IMR-90 (cell line): ENCODE measurements around the gene TSC22D3. TPM values are rescaled to one million over a fixed set of nuclear protein-coding genes. Genes with fewer than 3 reads are reported as not detected.

Experiments
- ATAC-seq: fragments of 200-7000 bp; cut with Tn5 transposase; 2 replicates; pipeline ENCODE4 v1.9.1; 2020; ENCODE audit warnings: low read depth, mild to moderate bottlenecking, moderate library complexity
- BruUV-seq: library from RNA; stranded (reverse); fragments of 400-500 nt; replicated peaks from 2 replicates; lab custom pipeline; 2021; lab: Mats Ljungman, UMichigan
- CTCF ChIA-PET: fragments of 300-600 bp; formaldehyde crosslinking; extraction: SDS; loops from one replicate; lab custom pipeline; 2021; ENCODE audit warnings: antibody characterized with exemption; lab: Yijun Ruan, JAX
- POLR2A ChIA-PET: fragments of 300-600 bp; sonication (Branson Sonifier 250); formaldehyde crosslinking; loops from one replicate; lab custom pipeline; 2022; ENCODE audit warnings: antibody characterized with exemption; ENCODE audit not compliant: unreplicated experiment; lab: Charles Lee
- DNase-seq: peaks from one replicate; pipeline ENCODE4 v3.0.0; 2013
- H2AFZ ChIP-seq: replicated peaks from 2 replicates; pipeline ENCODE3; 2013; ENCODE audit warnings: low read length, mild to moderate bottlenecking; ENCODE audit not compliant: poor library complexity
- H2AK5ac ChIP-seq: 2 replicates; pipeline ENCODE4 v1.6.1; 2013; ENCODE audit warnings: low read depth, low read length, inconsistent platforms
- H2AK9ac ChIP-seq: replicated peaks from 2 replicates; pipeline ENCODE3; 2013; ENCODE audit warnings: mild to moderate bottlenecking, low read depth, low read length, moderate library complexity; ENCODE audit not compliant: poor library complexity
- H2BK120ac ChIP-seq: 2 replicates; pipeline ENCODE4 v1.6.1; 2013; ENCODE audit warnings: low read depth, low read length, inconsistent platforms
- H2BK15ac ChIP-seq: 3 replicates; pipeline ENCODE4 v1.6.1; 2013; ENCODE audit warnings: low read depth, low read length, inconsistent platforms
- H2BK20ac ChIP-seq: 2 replicates; pipeline ENCODE4 v1.6.1; 2013; ENCODE audit warnings: low read depth, mild to moderate bottlenecking, inconsistent platforms, low read length, moderate library complexity
- H2BK5ac ChIP-seq: 2 replicates; pipeline ENCODE4 v1.6.1; 2013; ENCODE audit warnings: mild to moderate bottlenecking, low read depth, low read length, inconsistent platforms; ENCODE audit not compliant: poor library complexity, severe bottlenecking
- H3K14ac ChIP-seq: replicated peaks from 2 replicates; pipeline ENCODE4 v1.6.1; 2013; ENCODE audit warnings: low read depth, low read length, inconsistent platforms
- H3K18ac ChIP-seq: 2 replicates; pipeline ENCODE4 v1.6.1; 2013; ENCODE audit warnings: low read depth, low read length, control low read depth
- H3K23ac ChIP-seq: 2 replicates; pipeline ENCODE4 v1.6.1; 2013; ENCODE audit warnings: low read depth, low read length, inconsistent platforms
- H3K27ac ChIP-seq: 2 replicates; pipeline ENCODE4 v1.5.1; 2013; ENCODE audit warnings: mild to moderate bottlenecking, control low read depth, low read length; ENCODE audit not compliant: insufficient read depth
- H3K27me3 ChIP-seq: 2 replicates; pipeline ENCODE4 v1.6.1; 2013; ENCODE audit warnings: low read length; ENCODE audit not compliant: control insufficient read depth, insufficient read depth
- H3K36me3 ChIP-seq: 2 replicates; pipeline ENCODE4 v1.6.1; 2013; ENCODE audit warnings: low read length, mixed read lengths; ENCODE audit not compliant: control insufficient read depth, insufficient read depth
- H3K4ac ChIP-seq: 2 replicates; pipeline ENCODE4 v1.6.1; 2013; ENCODE audit warnings: low read depth, low read length, inconsistent platforms
- H3K4me1 ChIP-seq: 2 replicates; pipeline ENCODE4 v1.6.1; 2013; ENCODE audit warnings: low read length, mixed read lengths; ENCODE audit not compliant: control insufficient read depth, insufficient read depth
- H3K4me2 ChIP-seq: 2 replicates; pipeline ENCODE4 v1.6.1; 2013; ENCODE audit warnings: low read depth, mild to moderate bottlenecking, control low read depth, low read length, moderate library complexity
- H3K4me3 ChIP-seq: 2 replicates; pipeline ENCODE4 v1.5.1; 2013; ENCODE audit warnings: low read depth, mild to moderate bottlenecking, control low read depth, low read length, moderate library complexity; ENCODE audit not compliant: insufficient read depth
- H3K56ac ChIP-seq: 2 replicates; pipeline ENCODE4 v1.6.1; 2013; ENCODE audit warnings: low read length, inconsistent platforms; ENCODE audit not compliant: insufficient read depth; ENCODE audit errors: extremely low read depth
- H3K79me1 ChIP-seq, 2 experiments: 2 replicates each; pipeline ENCODE4 v1.6.1; 2013; ENCODE audit warnings: low read length in 2 of 2, inconsistent platforms in 1 of 2, low read depth in 1 of 2
- H3K9ac ChIP-seq: 2 replicates; pipeline ENCODE4 v1.6.1; 2013; ENCODE audit warnings: low read depth, low read length, control low read depth
- H3K9me1 ChIP-seq: 2 replicates; pipeline ENCODE4 v1.6.1; 2013; ENCODE audit warnings: low read length, inconsistent platforms; ENCODE audit not compliant: insufficient read depth
- H3K9me3 ChIP-seq: 2 replicates; pipeline ENCODE4 v1.6.1; 2013; ENCODE audit warnings: low read length; ENCODE audit not compliant: control insufficient read depth, insufficient read depth
- H4K20me1 ChIP-seq: 2 replicates; pipeline ENCODE4 v1.6.1; 2013; ENCODE audit warnings: low read length, inconsistent platforms; ENCODE audit not compliant: insufficient read depth
- H4K5ac ChIP-seq: 2 replicates; pipeline ENCODE4 v1.6.1; 2013; ENCODE audit warnings: mild to moderate bottlenecking, low read depth, low read length, control low read depth
- H4K8ac ChIP-seq, 2 experiments: 2 replicates each; pipeline ENCODE4 v1.6.1; 2013; ENCODE audit warnings: low read depth in 2 of 2, low read length in 2 of 2, control low read depth in 1 of 2, inconsistent platforms in 1 of 2
- H4K91ac ChIP-seq: 2 replicates; pipeline ENCODE4 v1.6.1; 2013; ENCODE audit warnings: low read depth, low read length, inconsistent platforms; ENCODE audit not compliant: insufficient read depth
- BHLHE40 ChIP-seq: fragments of 150-350 bp; IDR thresholded peaks from 2 replicates; pipeline ENCODE4 v1.6.1; 2016; ENCODE audit warnings: mild to moderate bottlenecking, low read depth, low read length
- CEBPB ChIP-seq: IDR thresholded peaks from 2 replicates; pipeline ENCODE4 v1.6.1; 2012; ENCODE audit warnings: low read depth, low read length, improper control_type of control experiment
- CHD1 ChIP-seq: IDR thresholded peaks from 2 replicates; pipeline ENCODE4 v1.6.1; 2012; ENCODE audit warnings: low read depth, low read length, improper control_type of control experiment
- FOS ChIP-seq: fragments of 150-350 bp; IDR thresholded peaks from 2 replicates; pipeline ENCODE4 v1.6.1; 2016; ENCODE audit warnings: low read depth, low read length
- MAFK ChIP-seq: IDR thresholded peaks from 2 replicates; pipeline ENCODE4 v1.6.1; 2012; ENCODE audit warnings: low read depth, low read length, improper control_type of control experiment
- MAZ ChIP-seq: IDR thresholded peaks from 2 replicates; pipeline ENCODE4 v1.6.1; 2012; ENCODE audit warnings: low read depth, mild to moderate bottlenecking, low read length, improper control_type of control experiment, moderate library complexity, borderline replicate concordance
- MXI1 ChIP-seq: IDR thresholded peaks from 2 replicates; pipeline ENCODE4 v1.6.1; 2012; ENCODE audit warnings: low read depth, mild to moderate bottlenecking, low read length, moderate library complexity, borderline replicate concordance
- NFE2L2 ChIP-seq: fragments of 150-350 bp; IDR thresholded peaks from 2 replicates; pipeline ENCODE4 v1.6.1; 2016; ENCODE audit warnings: low read depth, mild to moderate bottlenecking, low read length
- POLR2A ChIP-seq: IDR thresholded peaks from 2 replicates; pipeline ENCODE4 v1.6.1; 2012; ENCODE audit warnings: mild to moderate bottlenecking, low read depth, low read length
- RAD21 ChIP-seq: IDR thresholded peaks from 2 replicates; pipeline ENCODE4 v1.6.1; 2012; ENCODE audit warnings: low read length, improper control_type of control experiment
- RCOR1 ChIP-seq: IDR thresholded peaks from 2 replicates; pipeline ENCODE4 v1.6.1; 2012; ENCODE audit warnings: mild to moderate bottlenecking, low read length, improper control_type of control experiment; ENCODE audit not compliant: insufficient replicate concordance
- RFX5 ChIP-seq: IDR thresholded peaks from 2 replicates; pipeline ENCODE4 v1.8.0; 2012; ENCODE audit warnings: low read depth, mild to moderate bottlenecking, low read length, moderate library complexity
- SMC3 ChIP-seq: fragments of 150-350 bp; IDR thresholded peaks from 2 replicates; pipeline ENCODE4 v1.6.1; 2016; ENCODE audit warnings: low read depth, mild to moderate bottlenecking, antibody characterized with exemption, low read length, moderate library complexity
- WGBS, 2 experiments: methylation state at CpG; one replicate each; pipeline versions ENCODE4 v1.1.5 to v1.1.7; 2013; ENCODE audit warnings: missing lambda C conversion rate in 2 of 2; ENCODE audit not compliant: insufficient read length in 1 of 2; ENCODE audit errors: extremely low coverage in 2 of 2; 5-methylcytosine and 5-hydroxymethylcytosine counted together
- dilution Hi-C: fragments of 300-500 bp; cut with HindIII; formaldehyde crosslinking; loops from one replicate; pipeline ENCODE4 v1.14.3; 2018; ENCODE audit warnings: low sequenced_read_pairs; ENCODE audit not compliant: unreplicated experiment
- in situ Hi-C: fragments of 300-500 bp; cut with MboI; formaldehyde crosslinking; loops from 3 replicates; pipeline ENCODE4 v1.14.3; 2019; ENCODE audit warnings: low sequenced_read_pairs, inconsistent platforms, mixed read lengths
- intact Hi-C: fragments of 100-400 bp; cut with micrococcal nuclease; formaldehyde crosslinking; loops from 2 replicates; pipeline ENCODE4 v1.10.0; 2022
- polyA plus RNA-seq, 3 experiments: library from polyadenylated mRNA; depleted of rRNA; stranded (reverse); fragments of >200 nt; gene quantifications; 2 replicates each; pipeline ENCODE4 v1.2.3, GENCODE V29; 2012; ENCODE audit warnings: low replicate concordance in 1 of 3
- total RNA-seq: library from RNA; depleted of rRNA; stranded (reverse); fragments of >200 nt; gene quantifications from 2 replicates; pipeline ENCODE4 v1.2.3, GENCODE V29; 2012
- TF ChIP-seq, protein P1 (sequence below): fragments of 150-350 bp; IDR thresholded peaks from 2 replicates; pipeline ENCODE4 v1.6.1; 2017; ENCODE audit warnings: mild to moderate bottlenecking, antibody characterized with exemption, low read length, low read depth
- TF ChIP-seq, protein P2 (sequence below): fragments of 150-350 bp; IDR thresholded peaks from 2 replicates; pipeline ENCODE4 v1.6.1; 2016; ENCODE audit warnings: low read depth, mild to moderate bottlenecking, low read length, moderate library complexity, borderline replicate concordance
- TF ChIP-seq, protein P3 (sequence below): conservative IDR thresholded peaks from 2 replicates; pipeline ENCODE4 v1.5.1; 2012; ENCODE audit warnings: mild to moderate bottlenecking, low read depth, low read length, improper control_type of control experiment

The TSC22D3 gene
- total and polyA plus RNA-seq, 2 of the 4 experiments (the other 2 are of a cell fraction), result 9.9 to 14.0 TPM

DNA sequence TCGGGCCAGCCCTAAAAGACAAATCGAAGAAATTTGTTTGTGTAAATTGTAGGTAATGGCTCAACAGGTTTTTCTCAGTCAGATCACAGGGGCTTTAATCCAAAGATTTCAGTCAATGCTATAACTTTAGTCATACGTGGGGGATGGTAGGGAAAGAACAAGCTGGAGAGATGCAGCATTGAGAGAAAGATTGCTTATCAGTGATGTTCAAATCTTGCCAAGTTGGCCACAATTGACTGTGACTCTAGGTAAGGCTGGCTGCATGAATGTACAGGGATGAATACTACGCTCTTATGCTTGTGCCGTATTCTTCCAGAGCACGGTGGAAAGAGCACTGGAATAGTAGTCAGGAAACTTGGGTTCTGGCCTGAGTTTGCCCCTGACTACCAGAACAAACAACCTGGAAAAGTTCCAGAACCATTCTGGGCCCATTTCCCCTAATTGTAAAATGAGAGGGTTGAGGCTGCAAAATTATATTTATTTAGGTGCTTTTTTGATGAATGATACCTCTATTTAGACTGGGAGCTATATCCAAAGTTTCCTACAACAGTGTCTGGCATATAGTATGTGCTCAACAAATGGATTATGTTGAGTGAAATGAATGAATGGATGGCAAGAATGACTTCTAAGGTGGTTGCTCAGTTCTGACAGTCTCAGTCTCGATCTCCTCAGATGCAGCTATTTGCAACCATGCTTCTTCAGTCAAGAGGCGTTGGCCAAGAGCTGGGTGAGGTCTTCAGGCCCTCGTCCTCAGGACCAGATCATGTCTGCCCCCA lies 44.4 kb downstream of the TSC22D3 start:
- intact Hi-C loops (no loop called here), in situ Hi-C loops (no loop called here), dilution Hi-C loops (no loop called here)
- CTCF ChIA-PET, result no interaction called here
- Histone ChIP-seq H3K27me3 (peaks cover 9% of the 10 kb centered on the region), H3K27ac (no peak overlapping the region), H2BK20ac (no peak overlapping the region), H3K4me1 (peaks cover 7% of the 10 kb centered on the region), H2BK15ac (no peak overlapping the region), H2AFZ (peak overlapping the region; percentile 51), H4K91ac (no peak overlapping the region), H4K5ac (no peak overlapping the region), H3K4me3 (no peak overlapping the region), H3K9me3 (no peaks in the 10 kb centered on the region), H3K56ac (no peak overlapping the region), H2AK5ac (no peak overlapping the region), H3K14ac (no peak overlapping the region), H3K23ac (no peak overlapping the region), H3K4ac (no peak overlapping the region), H3K18ac (no peak overlapping the region), H4K8ac (no peak overlapping the region), H2AK9ac (no peak overlapping the region), H2BK5ac (no peak overlapping the region), H3K9me1 (no peaks in the 10 kb centered on the region), H3K36me3 (no peaks in the 10 kb centered on the region), H3K9ac (no peak overlapping the region), H3K79me1 (no peaks in the 10 kb centered on the region), H4K20me1 (no peaks in the 10 kb centered on the region; the same call in 1 of the 2 replicates), H2BK120ac (no peak overlapping the region), H3K4me2 (no peak overlapping the region)
- peak; percentile 8 for DNase-seq
- POLR2A ChIA-PET, result no interaction called here
- no peak for ATAC-seq
- WGBS, 2 experiments, result 40% methylated on average over 2 of the region's 9 CpGs; no CpG with 5 or more reads in 1 of the 2 experiments
- BruUV-seq, result no TSS peak
- no peak for TF ChIP-seq RFX5
- TF ChIP-seq MAZ, result no peak
- no peak for TF ChIP-seq SMC3
- TF ChIP-seq, protein P1, sequence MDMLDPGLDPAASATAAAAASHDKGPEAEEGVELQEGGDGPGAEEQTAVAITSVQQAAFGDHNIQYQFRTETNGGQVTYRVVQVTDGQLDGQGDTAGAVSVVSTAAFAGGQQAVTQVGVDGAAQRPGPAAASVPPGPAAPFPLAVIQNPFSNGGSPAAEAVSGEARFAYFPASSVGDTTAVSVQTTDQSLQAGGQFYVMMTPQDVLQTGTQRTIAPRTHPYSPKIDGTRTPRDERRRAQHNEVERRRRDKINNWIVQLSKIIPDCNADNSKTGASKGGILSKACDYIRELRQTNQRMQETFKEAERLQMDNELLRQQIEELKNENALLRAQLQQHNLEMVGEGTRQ, result no peak
- no peak for TF ChIP-seq CHD1
- no peak for TF ChIP-seq RAD21
- TF ChIP-seq, protein P2, sequence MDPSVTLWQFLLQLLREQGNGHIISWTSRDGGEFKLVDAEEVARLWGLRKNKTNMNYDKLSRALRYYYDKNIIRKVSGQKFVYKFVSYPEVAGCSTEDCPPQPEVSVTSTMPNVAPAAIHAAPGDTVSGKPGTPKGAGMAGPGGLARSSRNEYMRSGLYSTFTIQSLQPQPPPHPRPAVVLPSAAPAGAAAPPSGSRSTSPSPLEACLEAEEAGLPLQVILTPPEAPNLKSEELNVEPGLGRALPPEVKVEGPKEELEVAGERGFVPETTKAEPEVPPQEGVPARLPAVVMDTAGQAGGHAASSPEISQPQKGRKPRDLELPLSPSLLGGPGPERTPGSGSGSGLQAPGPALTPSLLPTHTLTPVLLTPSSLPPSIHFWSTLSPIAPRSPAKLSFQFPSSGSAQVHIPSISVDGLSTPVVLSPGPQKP, result no peak
- no peak for TF ChIP-seq MAFK
- no peak for TF ChIP-seq MXI1
- no peak for TF ChIP-seq NFE2L2
- TF ChIP-seq, protein P3, sequence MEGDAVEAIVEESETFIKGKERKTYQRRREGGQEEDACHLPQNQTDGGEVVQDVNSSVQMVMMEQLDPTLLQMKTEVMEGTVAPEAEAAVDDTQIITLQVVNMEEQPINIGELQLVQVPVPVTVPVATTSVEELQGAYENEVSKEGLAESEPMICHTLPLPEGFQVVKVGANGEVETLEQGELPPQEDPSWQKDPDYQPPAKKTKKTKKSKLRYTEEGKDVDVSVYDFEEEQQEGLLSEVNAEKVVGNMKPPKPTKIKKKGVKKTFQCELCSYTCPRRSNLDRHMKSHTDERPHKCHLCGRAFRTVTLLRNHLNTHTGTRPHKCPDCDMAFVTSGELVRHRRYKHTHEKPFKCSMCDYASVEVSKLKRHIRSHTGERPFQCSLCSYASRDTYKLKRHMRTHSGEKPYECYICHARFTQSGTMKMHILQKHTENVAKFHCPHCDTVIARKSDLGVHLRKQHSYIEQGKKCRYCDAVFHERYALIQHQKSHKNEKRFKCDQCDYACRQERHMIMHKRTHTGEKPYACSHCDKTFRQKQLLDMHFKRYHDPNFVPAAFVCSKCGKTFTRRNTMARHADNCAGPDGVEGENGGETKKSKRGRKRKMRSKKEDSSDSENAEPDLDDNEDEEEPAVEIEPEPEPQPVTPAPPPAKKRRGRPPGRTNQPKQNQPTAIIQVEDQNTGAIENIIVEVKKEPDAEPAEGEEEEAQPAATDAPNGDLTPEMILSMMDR, result no peak
- no peak for TF ChIP-seq RCOR1
- TF ChIP-seq FOS, result no peak
- no peak for TF ChIP-seq CEBPB
- no peak for TF ChIP-seq BHLHE40
- TF ChIP-seq POLR2A, result no peak
